CD4-positive, alpha-beta memory T cell (primary cell): ENCODE measurements around the gene SBSN. TPM values are rescaled to one million over a fixed set of nuclear protein-coding genes. Genes with fewer than 3 reads are reported as not detected.

Experiments
- CTCF ChIA-PET: fragments of 350-600 bp; sonication (Branson Sonifier 250); formaldehyde crosslinking; loops from one replicate; lab custom pipeline; 2021; ENCODE audit warnings: inconsistent platforms; ENCODE audit not compliant: partially characterized antibody; lab: Charles Lee
- POLR2A ChIA-PET: fragments of 350-600 bp; sonication (Branson Sonifier 250); formaldehyde crosslinking; loops from one replicate; lab custom pipeline; 2021; ENCODE audit not compliant: partially characterized antibody; lab: Charles Lee
- DNase-seq, 5 donors: peaks; one replicate each; pipeline versions ENCODE4 v3.0.0 to v3.0.0-alpha.2; 2020 to 2022; ENCODE audit warnings: mixed read lengths in 1 of 5
- H3K27ac ChIP-seq: one replicate; pipeline ENCODE4 v1.7.0; 2013; ENCODE audit warnings: low read depth, low read length
- H3K27me3 ChIP-seq: 2 replicates; pipeline ENCODE4 v1.7.0; 2013; ENCODE audit warnings: mild to moderate bottlenecking, low read length, moderate library complexity; ENCODE audit not compliant: insufficient read depth
- H3K36me3 ChIP-seq: 2 replicates; pipeline ENCODE4 v1.7.0; 2013; ENCODE audit warnings: mild to moderate bottlenecking, low read length, moderate library complexity; ENCODE audit not compliant: insufficient read depth
- H3K4me1 ChIP-seq: 2 replicates; pipeline ENCODE4 v1.7.0; 2013; ENCODE audit warnings: mild to moderate bottlenecking, low read length, moderate library complexity; ENCODE audit not compliant: insufficient read depth
- H3K4me3 ChIP-seq, 2 donors: one replicate each; pipeline ENCODE4 v1.7.0; 2013; ENCODE audit warnings: low read length in 2 of 2, mild to moderate bottlenecking in 1 of 2
- H3K9me3 ChIP-seq, 2 donors: one replicate each; pipeline ENCODE4 v1.7.0; 2013; ENCODE audit warnings: low read length in 2 of 2, control low read depth in 1 of 2; ENCODE audit not compliant: control insufficient read depth in 1 of 2
- H3K27ac Mint-ChIP-seq, 7 donors: one replicate each; pipeline ENCODE4 v1.8.0; 2020 to 2021; ENCODE audit warnings: mixed read lengths in 7 of 7, mild to moderate bottlenecking in 6 of 7, inconsistent platforms in 3 of 7, moderate library complexity in 3 of 7
- H3K27me3 Mint-ChIP-seq, 2 donors: one replicate each; pipeline ENCODE4 v1.8.0; 2020 to 2021; ENCODE audit warnings: mixed read lengths in 2 of 2
- H3K36me3 Mint-ChIP-seq, 2 donors: one replicate each; pipeline ENCODE4 v1.8.0; 2020 to 2021; ENCODE audit warnings: mixed read lengths in 2 of 2, inconsistent platforms in 1 of 2, mild to moderate bottlenecking in 1 of 2
- H3K4me1 Mint-ChIP-seq, 4 donors: one replicate each; pipeline ENCODE4 v1.8.0; 2020 to 2021; ENCODE audit warnings: mixed read lengths in 4 of 4, mild to moderate bottlenecking in 1 of 4
- H3K4me3 Mint-ChIP-seq, 8 donors: one replicate each; pipeline ENCODE4 v1.8.0; 2020 to 2021; ENCODE audit warnings: mixed read lengths in 8 of 8, mild to moderate bottlenecking in 7 of 8, moderate library complexity in 6 of 8, inconsistent platforms in 3 of 8
- H3K9me3 Mint-ChIP-seq, 8 donors: one replicate each; pipeline ENCODE4 v1.8.0; 2020 to 2021; ENCODE audit warnings: mixed read lengths in 8 of 8, mild to moderate bottlenecking in 5 of 8, inconsistent platforms in 3 of 8, moderate library complexity in 1 of 8
- intact Hi-C: fragments of 100-400 bp; cut with micrococcal nuclease; formaldehyde crosslinking; loops from one replicate; pipeline ENCODE4 v1.15.1; 2023
- polyA plus RNA-seq, 2 donors: library from polyadenylated mRNA; unstranded; fragments of 300-500 nt; fragmentation: Illumina TruSeq; gene quantifications; one replicate each; pipeline ENCODE4 v1.2.3, GENCODE V29; 2021
- total RNA-seq, 2 experiments: library from RNA; stranded (reverse); gene quantifications; one replicate each; pipeline ENCODE4 v1.2.3, GENCODE V29; 2021

Gene SBSN
- total and polyA plus RNA-seq, 4 experiments from 2014 or later, result not detected

DNA sequence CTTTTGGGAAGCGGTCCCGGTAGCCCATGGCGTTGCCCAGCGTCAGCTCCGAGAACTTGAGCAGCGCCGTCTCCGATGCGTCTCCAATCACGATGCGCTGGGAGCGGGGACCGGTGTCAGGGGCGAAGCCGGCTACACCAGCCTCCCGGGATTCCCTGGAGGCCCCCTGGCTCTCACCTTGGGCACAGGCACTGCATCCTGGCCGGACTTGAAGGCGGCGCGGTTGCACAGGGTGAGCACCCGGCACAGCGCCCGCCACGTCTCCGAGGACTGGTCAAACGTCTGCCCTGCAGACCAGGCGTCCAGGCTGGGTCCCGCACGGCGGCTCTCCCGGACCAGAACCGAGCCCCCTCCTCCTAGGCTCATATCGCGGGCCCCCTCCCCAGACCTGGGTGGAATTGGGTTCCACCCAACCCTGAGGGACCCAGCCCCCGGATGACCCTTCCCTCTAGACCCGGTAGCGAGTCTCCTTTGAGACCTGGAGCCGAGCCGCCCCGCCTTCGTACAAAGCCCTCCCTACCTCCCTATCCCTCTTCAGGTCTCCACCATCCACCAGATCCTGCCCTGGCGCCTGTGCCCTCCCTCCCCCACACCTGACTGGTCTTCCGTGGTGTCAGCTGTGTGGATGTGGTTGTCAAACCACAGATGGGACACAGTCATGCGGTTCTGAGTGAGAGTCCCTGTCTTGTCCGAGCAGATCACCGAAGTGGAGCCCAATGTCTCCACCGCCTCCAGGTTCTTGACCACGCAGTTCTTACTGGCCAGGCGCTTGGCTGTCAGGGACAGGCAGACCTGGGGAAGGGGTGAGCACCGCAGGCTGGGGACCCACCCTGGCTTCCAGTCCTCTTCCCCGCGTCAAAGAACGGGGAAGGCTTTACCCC, 30.5 kb upstream of the SBSN start:
- CTCF ChIA-PET, result interaction anchor here (2.4 kb wide), 1 partner anchor 10 kb away, joined by 9 read pairs; no protein-coding TSS in a partner anchor
- Mint-ChIP-seq H3K27ac (no peak overlapping the region), H3K4me3 (peak overlapping the region in 6 of 8 donors; percentile 17 to 61 (median 30)), H3K9me3 (peaks cover 0 to 4% (median 0%) of the 10 kb centered on the region in 8 donors), H3K4me1 (peaks cover 7 to 19% (median 12%) of the 10 kb centered on the region in 4 donors), H3K36me3 (no peaks in the 10 kb centered on the region), H3K27me3 (peaks cover 27% of the 10 kb centered on the region in 2 donors)
- Histone ChIP-seq H3K4me1 (peaks cover 12% of the 10 kb centered on the region), H3K27ac (no peak overlapping the region), H3K4me3 (peak overlapping the region; percentile 29 to 32), H3K27me3 (peaks cover 5% of the 10 kb centered on the region), H3K9me3 (no peaks in the 10 kb centered on the region), H3K36me3 (no peaks in the 10 kb centered on the region)
- POLR2A ChIA-PET, result interaction anchor here (1.0 kb wide), 1 partner anchor 86 kb away, joined by 3 read pairs; no protein-coding TSS in a partner anchor
- intact Hi-C loops, result no loop called here
- DNase-seq, result no peak

DNA sequence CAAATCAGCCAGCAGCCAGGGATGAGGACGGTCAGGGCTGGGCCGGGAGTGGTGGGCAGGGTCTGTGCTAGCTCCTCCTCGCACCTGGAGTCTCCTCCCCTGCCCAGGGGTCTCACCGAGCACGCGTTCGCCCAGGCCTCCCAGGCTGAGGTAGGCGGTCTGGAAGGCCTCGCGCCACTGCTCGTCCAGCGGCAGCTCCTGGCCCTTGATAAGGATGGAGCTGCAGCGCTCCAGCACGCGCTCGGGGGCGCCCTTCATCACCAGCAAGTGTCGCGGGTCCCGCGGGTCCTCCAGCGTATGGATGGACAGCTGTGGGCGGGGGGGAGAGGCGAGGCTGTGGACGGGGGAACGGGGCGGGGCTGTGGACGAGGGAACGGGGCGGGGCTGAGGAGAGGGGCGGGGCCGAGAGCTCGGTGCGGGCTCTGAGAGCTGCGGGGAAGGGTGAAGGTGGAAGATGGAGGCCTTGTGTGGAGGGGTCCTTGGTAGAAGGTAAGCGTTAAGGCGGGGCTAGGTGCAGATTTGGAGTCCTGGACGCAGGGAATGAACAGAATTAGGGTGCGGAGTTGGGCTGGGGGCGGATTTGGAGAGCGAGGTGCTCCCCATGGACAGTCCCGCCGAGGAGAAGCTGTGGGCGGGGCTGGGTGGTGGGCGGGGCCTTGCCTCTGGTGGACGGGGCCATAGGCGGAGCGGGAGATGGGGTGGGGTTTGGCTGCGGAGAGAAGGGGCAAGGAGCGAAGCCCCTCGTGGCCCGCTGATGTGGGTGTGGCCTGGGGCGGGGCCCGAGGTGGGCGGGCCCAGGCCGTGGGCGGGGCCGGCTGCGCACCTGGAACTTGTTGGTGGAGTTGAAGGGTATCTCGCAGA, 29.7 kb upstream of the SBSN start:
- CTCF ChIA-PET, result interaction anchor here (2.4 kb wide), 1 partner anchor 9 kb away, joined by 9 read pairs; no protein-coding TSS in a partner anchor
- peak overlapping the region in 2 of 7 donors; percentile 51 to 68 for H3K27ac Mint-ChIP-seq
- peak overlapping the region; percentile 29 to 32 for H3K4me3 ChIP-seq

GRCh38 chr19:35556846-35557538, 28.9 kb upstream of the SBSN start:
- peak overlapping the region; percentile 49 to 82 (median 71) for H3K4me3 Mint-ChIP-seq
- H3K27me3 Mint-ChIP-seq, result peaks cover 18 to 22% of the 10 kb centered on the region in 2 donors
- Histone ChIP-seq H3K4me1 (peaks cover 12% of the 10 kb centered on the region), H3K9me3 (no peaks in the 10 kb centered on the region), H3K36me3 (no peaks in the 10 kb centered on the region), H3K4me3 (no peak overlapping the region), H3K27ac (no peak overlapping the region), H3K27me3 (peaks cover 5% of the 10 kb centered on the region)
- peaks cover 0 to 2% (median 0%) of the 10 kb centered on the region in 8 donors for H3K9me3 Mint-ChIP-seq
- H3K27ac Mint-ChIP-seq, result no peak overlapping the region
- no peaks in the 10 kb centered on the region for H3K36me3 Mint-ChIP-seq
- ChIA-PET CTCF (interaction anchor here (1.5 to 2.4 kb wide), 2 partner anchors 8 to 135 kb away, joined by 3 to 9 read pairs; no protein-coding TSS in a partner anchor), POLR2A (interaction anchor here (1.0 kb wide), 1 partner anchor 88 kb away, joined by 3 read pairs; no protein-coding TSS in a partner anchor)
- peaks cover 7 to 19% (median 12%) of the 10 kb centered on the region in 4 donors for H3K4me1 Mint-ChIP-seq
- intact Hi-C loops, result no loop called here
- DNase-seq, result no peak

More for the DNA sequence above, 29.7 kb upstream of the SBSN start:
- Histone ChIP-seq H3K27me3 (peaks cover 5% of the 10 kb centered on the region), H3K9me3 (no peaks in the 10 kb centered on the region), H3K27ac (no peak overlapping the region), H3K4me1 (peaks cover 12% of the 10 kb centered on the region), H3K36me3 (no peaks in the 10 kb centered on the region)
- POLR2A ChIA-PET, result interaction anchor here (1.0 kb wide), 1 partner anchor 87 kb away, joined by 3 read pairs; no protein-coding TSS in a partner anchor
- Mint-ChIP-seq H3K4me3 (peak overlapping the region; percentile 76 to 88 (median 80)), H3K36me3 (no peaks in the 10 kb centered on the region), H3K4me1 (peaks cover 7 to 19% (median 12%) of the 10 kb centered on the region in 4 donors), H3K9me3 (peaks cover 0 to 4% (median 0%) of the 10 kb centered on the region in 8 donors), H3K27me3 (peaks cover 23 to 26% of the 10 kb centered on the region in 2 donors)
- DNase-seq, result peak; percentile 16 to 54 (median 28)
- intact Hi-C loops, result no loop called here

GRCh38 chr19:35556025-35556590, 28.0 kb upstream of the SBSN start:
- Mint-ChIP-seq H3K4me3 (peak overlapping the region in 3 of 8 donors; percentile 5 to 43 (median 13)), H3K4me1 (peaks cover 7 to 19% (median 12%) of the 10 kb centered on the region in 4 donors), H3K27me3 (peaks cover 13 to 17% of the 10 kb centered on the region in 2 donors), H3K27ac (no peak overlapping the region), H3K9me3 (peaks cover 0 to 2% (median 0%) of the 10 kb centered on the region in 8 donors), H3K36me3 (no peaks in the 10 kb centered on the region)
- H3K27me3 ChIP-seq, result peaks cover 5% of the 10 kb centered on the region
- H3K4me1 ChIP-seq, result peaks cover 12% of the 10 kb centered on the region
- no peak overlapping the region for H3K27ac ChIP-seq
- ChIA-PET CTCF (interaction anchor here (1.5 to 2.4 kb wide), 2 partner anchors 7 to 136 kb away, joined by 3 to 9 read pairs; no protein-coding TSS in a partner anchor), POLR2A (no interaction called here)
- intact Hi-C loops, result no loop called here
- no peaks in the 10 kb centered on the region for H3K36me3 ChIP-seq
- DNase-seq, result no peak
- H3K4me3 ChIP-seq, result no peak overlapping the region
- no peaks in the 10 kb centered on the region for H3K9me3 ChIP-seq

GRCh38 chr19:35555301-35556005, 27.3 kb upstream of the SBSN start:
- Mint-ChIP-seq H3K9me3 (peaks cover 0 to 2% (median 0%) of the 10 kb centered on the region in 8 donors), H3K4me3 (peak overlapping the region in 2 of 8 donors; percentile 5 to 43), H3K36me3 (no peaks in the 10 kb centered on the region), H3K4me1 (peaks cover 7 to 19% (median 12%) of the 10 kb centered on the region in 4 donors), H3K27ac (no peak overlapping the region), H3K27me3 (peaks cover 10 to 12% of the 10 kb centered on the region in 2 donors)
- H3K4me1 ChIP-seq, result peaks cover 12% of the 10 kb centered on the region
- H3K27me3 ChIP-seq, result peaks cover 5% of the 10 kb centered on the region
- intact Hi-C loops, result no loop called here
- no peak for DNase-seq
- ChIA-PET CTCF (interaction anchor here (1.5 kb wide), 1 partner anchor 137 kb away, joined by 3 read pairs; no protein-coding TSS in a partner anchor), POLR2A (no interaction called here)
- no peaks in the 10 kb centered on the region for H3K9me3 ChIP-seq
- no peak overlapping the region for H3K4me3 ChIP-seq
- H3K27ac ChIP-seq, result no peak overlapping the region
- no peaks in the 10 kb centered on the region for H3K36me3 ChIP-seq

DNA sequence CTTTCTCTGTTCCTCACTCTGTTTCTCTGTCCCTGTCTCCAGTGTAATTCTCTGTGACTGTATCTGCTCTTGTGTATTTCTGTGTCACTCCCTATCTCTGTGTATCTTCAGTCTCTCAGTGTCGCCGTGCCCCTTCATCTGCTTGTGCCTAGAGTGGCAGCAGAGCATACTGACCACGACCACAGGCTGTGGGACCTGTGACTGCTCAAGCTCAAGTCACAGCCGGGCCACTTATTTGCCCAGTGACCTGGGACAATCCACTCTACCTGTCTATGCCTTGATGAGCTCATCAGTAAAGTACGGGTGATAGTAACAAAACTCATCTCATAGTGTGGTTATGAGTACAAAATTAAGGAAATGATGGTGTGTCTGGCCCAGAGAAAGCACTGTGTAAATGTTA, 26.0 kb upstream of the SBSN start:
- Mint-ChIP-seq H3K36me3 (peaks cover 3% of the 10 kb centered on the region in 2 donors), H3K27ac (peak overlapping the region in 2 of 7 donors; percentile 27 to 35), H3K27me3 (peaks cover 4 to 6% of the 10 kb centered on the region in 2 donors), H3K4me1 (peaks cover 9 to 23% (median 15%) of the 10 kb centered on the region in 4 donors), H3K9me3 (peaks cover 0 to 2% (median 0%) of the 10 kb centered on the region in 8 donors), H3K4me3 (no peak overlapping the region)
- Histone ChIP-seq H3K4me3 (no peak overlapping the region), H3K27me3 (peaks cover 5% of the 10 kb centered on the region), H3K9me3 (no peaks in the 10 kb centered on the region), H3K27ac (no peak overlapping the region), H3K4me1 (peaks cover 12% of the 10 kb centered on the region), H3K36me3 (no peaks in the 10 kb centered on the region)
- CTCF ChIA-PET, result no interaction called here
- DNase-seq, result no peak
- intact Hi-C loops, result no loop called here
- POLR2A ChIA-PET, result no interaction called here
